ENCODE data around the gene KLHL25. TPM values are rescaled to one million over a fixed set of nuclear protein-coding genes. Genes with fewer than 3 reads are reported as not detected.

KLHL25 gene
- total and polyA plus RNA-seq, 2 of the 13 experiments (the other 11 are each of a cell fraction or from before 2014, with no cell fraction given): 3.7 to 8.2 TPM

GRCh38 chr15:85793641-85794597 is 806 bp downstream of the KLHL25 start (continued):
- TF ChIP-seq SP1 (IDR thresholded peaks at IDR 0.05) (no peak), SP1 (CRISPR knock-in tag; IDR thresholded peaks at IDR 0.05) (no peak), PHF20 (CRISPR knock-in tag; IDR thresholded peaks at IDR 0.05) (no peak), RFX3 (CRISPR knock-in tag; IDR thresholded peaks at IDR 0.05) (no peak), BATF2 (CRISPR knock-in tag; IDR thresholded peaks at IDR 0.05) (no peak), PPARG (CRISPR knock-in tag; conservative IDR thresholded peaks at IDR 0.05) (no peak), KMT2B (CRISPR knock-in tag; IDR thresholded peaks at IDR 0.05) (no peak), ZNF326 (CRISPR knock-in tag; IDR thresholded peaks at IDR 0.05; ENCODE audit: borderline replicate concordance) (no peak), SALL2 (CRISPR knock-in tag; IDR thresholded peaks at IDR 0.05) (no peak), ATF4 (CRISPR knock-in tag; IDR thresholded peaks at IDR 0.05) (no peak), ZBTB26 (CRISPR knock-in tag; IDR thresholded peaks at IDR 0.05; ENCODE audit: borderline replicate concordance) (no peak), ZBTB2 (CRISPR knock-in tag; IDR thresholded peaks at IDR 0.05; ENCODE audit: low read depth) (no peak), TEAD3 (CRISPR knock-in tag; optimal IDR thresholded peaks at IDR 0.05; ENCODE audit: borderline replicate concordance) (no peak), ETV5 (CRISPR knock-in tag; IDR thresholded peaks at IDR 0.05; ENCODE audit: borderline replicate concordance) (no peak), ZNF484 (CRISPR knock-in tag; IDR thresholded peaks at IDR 0.05; ENCODE audit: borderline replicate concordance, low read depth) (no peak), SOX6 (IDR thresholded peaks at IDR 0.05) (no peak), SOX6 (CRISPR knock-in tag; IDR thresholded peaks at IDR 0.05) (peak; percentile 27; the same call in 1 of the 2 replicates), RORA (CRISPR knock-in tag; IDR thresholded peaks at IDR 0.05) (no peak)
- TF ChIP-seq, protein P1, sequence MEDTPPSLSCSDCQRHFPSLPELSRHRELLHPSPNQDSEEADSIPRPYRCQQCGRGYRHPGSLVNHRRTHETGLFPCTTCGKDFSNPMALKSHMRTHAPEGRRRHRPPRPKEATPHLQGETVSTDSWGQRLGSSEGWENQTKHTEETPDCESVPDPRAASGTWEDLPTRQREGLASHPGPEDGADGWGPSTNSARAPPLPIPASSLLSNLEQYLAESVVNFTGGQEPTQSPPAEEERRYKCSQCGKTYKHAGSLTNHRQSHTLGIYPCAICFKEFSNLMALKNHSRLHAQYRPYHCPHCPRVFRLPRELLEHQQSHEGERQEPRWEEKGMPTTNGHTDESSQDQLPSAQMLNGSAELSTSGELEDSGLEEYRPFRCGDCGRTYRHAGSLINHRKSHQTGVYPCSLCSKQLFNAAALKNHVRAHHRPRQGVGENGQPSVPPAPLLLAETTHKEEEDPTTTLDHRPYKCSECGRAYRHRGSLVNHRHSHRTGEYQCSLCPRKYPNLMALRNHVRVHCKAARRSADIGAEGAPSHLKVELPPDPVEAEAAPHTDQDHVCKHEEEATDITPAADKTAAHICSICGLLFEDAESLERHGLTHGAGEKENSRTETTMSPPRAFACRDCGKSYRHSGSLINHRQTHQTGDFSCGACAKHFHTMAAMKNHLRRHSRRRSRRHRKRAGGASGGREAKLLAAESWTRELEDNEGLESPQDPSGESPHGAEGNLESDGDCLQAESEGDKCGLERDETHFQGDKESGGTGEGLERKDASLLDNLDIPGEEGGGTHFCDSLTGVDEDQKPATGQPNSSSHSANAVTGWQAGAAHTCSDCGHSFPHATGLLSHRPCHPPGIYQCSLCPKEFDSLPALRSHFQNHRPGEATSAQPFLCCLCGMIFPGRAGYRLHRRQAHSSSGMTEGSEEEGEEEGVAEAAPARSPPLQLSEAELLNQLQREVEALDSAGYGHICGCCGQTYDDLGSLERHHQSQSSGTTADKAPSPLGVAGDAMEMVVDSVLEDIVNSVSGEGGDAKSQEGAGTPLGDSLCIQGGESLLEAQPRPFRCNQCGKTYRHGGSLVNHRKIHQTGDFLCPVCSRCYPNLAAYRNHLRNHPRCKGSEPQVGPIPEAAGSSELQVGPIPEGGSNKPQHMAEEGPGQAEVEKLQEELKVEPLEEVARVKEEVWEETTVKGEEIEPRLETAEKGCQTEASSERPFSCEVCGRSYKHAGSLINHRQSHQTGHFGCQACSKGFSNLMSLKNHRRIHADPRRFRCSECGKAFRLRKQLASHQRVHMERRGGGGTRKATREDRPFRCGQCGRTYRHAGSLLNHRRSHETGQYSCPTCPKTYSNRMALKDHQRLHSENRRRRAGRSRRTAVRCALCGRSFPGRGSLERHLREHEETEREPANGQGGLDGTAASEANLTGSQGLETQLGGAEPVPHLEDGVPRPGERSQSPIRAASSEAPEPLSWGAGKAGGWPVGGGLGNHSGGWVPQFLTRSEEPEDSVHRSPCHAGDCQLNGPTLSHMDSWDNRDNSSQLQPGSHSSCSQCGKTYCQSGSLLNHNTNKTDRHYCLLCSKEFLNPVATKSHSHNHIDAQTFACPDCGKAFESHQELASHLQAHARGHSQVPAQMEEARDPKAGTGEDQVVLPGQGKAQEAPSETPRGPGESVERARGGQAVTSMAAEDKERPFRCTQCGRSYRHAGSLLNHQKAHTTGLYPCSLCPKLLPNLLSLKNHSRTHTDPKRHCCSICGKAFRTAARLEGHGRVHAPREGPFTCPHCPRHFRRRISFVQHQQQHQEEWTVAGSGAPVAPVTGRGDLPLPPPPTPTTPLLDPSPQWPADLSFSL (CRISPR knock-in tag; IDR thresholded peaks at IDR 0.05): no peak

Data from HepG2 (cell line).